IMR-90 (cell line): ENCODE data around the gene WDR1. TPM values are rescaled to one million over a fixed set of nuclear protein-coding genes. Genes with fewer than 3 reads are reported as not detected.

ENCODE experiments used
- ATAC-seq: fragments of 200-7000 bp; cut with Tn5 transposase; 2 replicates; pipeline ENCODE4 v1.9.1; 2020; ENCODE audit warnings: low read depth, mild to moderate bottlenecking, moderate library complexity
- BruUV-seq: library from RNA; stranded (reverse); fragments of 400-500 nt; replicated peaks from 2 replicates; lab custom pipeline; 2021; lab: Mats Ljungman, UMichigan
- CTCF ChIA-PET: fragments of 300-600 bp; formaldehyde crosslinking; extraction: SDS; loops from one replicate; lab custom pipeline; 2021; ENCODE audit warnings: antibody characterized with exemption; lab: Yijun Ruan, JAX
- POLR2A ChIA-PET: fragments of 300-600 bp; sonication (Branson Sonifier 250); formaldehyde crosslinking; loops from one replicate; lab custom pipeline; 2022; ENCODE audit warnings: antibody characterized with exemption; ENCODE audit not compliant: unreplicated experiment; lab: Charles Lee
- DNase-seq: peaks from one replicate; pipeline ENCODE4 v3.0.0; 2013
- H2AFZ ChIP-seq: replicated peaks from 2 replicates; pipeline ENCODE3; 2013; ENCODE audit warnings: low read length, mild to moderate bottlenecking; ENCODE audit not compliant: poor library complexity
- H2AK5ac ChIP-seq: 2 replicates; pipeline ENCODE4 v1.6.1; 2013; ENCODE audit warnings: low read depth, low read length, inconsistent platforms
- H2AK9ac ChIP-seq: replicated peaks from 2 replicates; pipeline ENCODE3; 2013; ENCODE audit warnings: mild to moderate bottlenecking, low read depth, low read length, moderate library complexity; ENCODE audit not compliant: poor library complexity
- H2BK120ac ChIP-seq: 2 replicates; pipeline ENCODE4 v1.6.1; 2013; ENCODE audit warnings: low read depth, low read length, inconsistent platforms
- H2BK15ac ChIP-seq: 3 replicates; pipeline ENCODE4 v1.6.1; 2013; ENCODE audit warnings: low read depth, low read length, inconsistent platforms
- H2BK20ac ChIP-seq: 2 replicates; pipeline ENCODE4 v1.6.1; 2013; ENCODE audit warnings: low read depth, mild to moderate bottlenecking, inconsistent platforms, low read length, moderate library complexity
- H2BK5ac ChIP-seq: 2 replicates; pipeline ENCODE4 v1.6.1; 2013; ENCODE audit warnings: mild to moderate bottlenecking, low read depth, low read length, inconsistent platforms; ENCODE audit not compliant: poor library complexity, severe bottlenecking
- H3K14ac ChIP-seq: replicated peaks from 2 replicates; pipeline ENCODE4 v1.6.1; 2013; ENCODE audit warnings: low read depth, low read length, inconsistent platforms
- H3K18ac ChIP-seq: 2 replicates; pipeline ENCODE4 v1.6.1; 2013; ENCODE audit warnings: low read depth, low read length, control low read depth
- H3K23ac ChIP-seq: 2 replicates; pipeline ENCODE4 v1.6.1; 2013; ENCODE audit warnings: low read depth, low read length, inconsistent platforms
- H3K27ac ChIP-seq: 2 replicates; pipeline ENCODE4 v1.5.1; 2013; ENCODE audit warnings: mild to moderate bottlenecking, control low read depth, low read length; ENCODE audit not compliant: insufficient read depth
- H3K27me3 ChIP-seq: 2 replicates; pipeline ENCODE4 v1.6.1; 2013; ENCODE audit warnings: low read length; ENCODE audit not compliant: control insufficient read depth, insufficient read depth
- H3K36me3 ChIP-seq: 2 replicates; pipeline ENCODE4 v1.6.1; 2013; ENCODE audit warnings: low read length, mixed read lengths; ENCODE audit not compliant: control insufficient read depth, insufficient read depth
- H3K4ac ChIP-seq: 2 replicates; pipeline ENCODE4 v1.6.1; 2013; ENCODE audit warnings: low read depth, low read length, inconsistent platforms
- H3K4me1 ChIP-seq: 2 replicates; pipeline ENCODE4 v1.6.1; 2013; ENCODE audit warnings: low read length, mixed read lengths; ENCODE audit not compliant: control insufficient read depth, insufficient read depth
- H3K4me2 ChIP-seq: 2 replicates; pipeline ENCODE4 v1.6.1; 2013; ENCODE audit warnings: low read depth, mild to moderate bottlenecking, control low read depth, low read length, moderate library complexity
- H3K4me3 ChIP-seq: 2 replicates; pipeline ENCODE4 v1.5.1; 2013; ENCODE audit warnings: low read depth, mild to moderate bottlenecking, control low read depth, low read length, moderate library complexity; ENCODE audit not compliant: insufficient read depth
- H3K56ac ChIP-seq: 2 replicates; pipeline ENCODE4 v1.6.1; 2013; ENCODE audit warnings: low read length, inconsistent platforms; ENCODE audit not compliant: insufficient read depth; ENCODE audit errors: extremely low read depth
- H3K79me1 ChIP-seq, 2 experiments: 2 replicates each; pipeline ENCODE4 v1.6.1; 2013; ENCODE audit warnings: low read length in 2 of 2, inconsistent platforms in 1 of 2, low read depth in 1 of 2
- H3K9ac ChIP-seq: 2 replicates; pipeline ENCODE4 v1.6.1; 2013; ENCODE audit warnings: low read depth, low read length, control low read depth
- H3K9me1 ChIP-seq: 2 replicates; pipeline ENCODE4 v1.6.1; 2013; ENCODE audit warnings: low read length, inconsistent platforms; ENCODE audit not compliant: insufficient read depth
- H3K9me3 ChIP-seq: 2 replicates; pipeline ENCODE4 v1.6.1; 2013; ENCODE audit warnings: low read length; ENCODE audit not compliant: control insufficient read depth, insufficient read depth
- H4K20me1 ChIP-seq: 2 replicates; pipeline ENCODE4 v1.6.1; 2013; ENCODE audit warnings: low read length, inconsistent platforms; ENCODE audit not compliant: insufficient read depth
- H4K5ac ChIP-seq: 2 replicates; pipeline ENCODE4 v1.6.1; 2013; ENCODE audit warnings: mild to moderate bottlenecking, low read depth, low read length, control low read depth
- H4K8ac ChIP-seq, 2 experiments: 2 replicates each; pipeline ENCODE4 v1.6.1; 2013; ENCODE audit warnings: low read depth in 2 of 2, low read length in 2 of 2, control low read depth in 1 of 2, inconsistent platforms in 1 of 2
- H4K91ac ChIP-seq: 2 replicates; pipeline ENCODE4 v1.6.1; 2013; ENCODE audit warnings: low read depth, low read length, inconsistent platforms; ENCODE audit not compliant: insufficient read depth
- CEBPB ChIP-seq: IDR thresholded peaks from 2 replicates; pipeline ENCODE4 v1.6.1; 2012; ENCODE audit warnings: low read depth, low read length, improper control_type of control experiment
- MAFK ChIP-seq: IDR thresholded peaks from 2 replicates; pipeline ENCODE4 v1.6.1; 2012; ENCODE audit warnings: low read depth, low read length, improper control_type of control experiment
- NFE2L2 ChIP-seq: fragments of 150-350 bp; IDR thresholded peaks from 2 replicates; pipeline ENCODE4 v1.6.1; 2016; ENCODE audit warnings: low read depth, mild to moderate bottlenecking, low read length
- RAD21 ChIP-seq: IDR thresholded peaks from 2 replicates; pipeline ENCODE4 v1.6.1; 2012; ENCODE audit warnings: low read length, improper control_type of control experiment
- RCOR1 ChIP-seq: IDR thresholded peaks from 2 replicates; pipeline ENCODE4 v1.6.1; 2012; ENCODE audit warnings: mild to moderate bottlenecking, low read length, improper control_type of control experiment; ENCODE audit not compliant: insufficient replicate concordance
- WGBS, 2 experiments: methylation state at CpG; one replicate each; pipeline versions ENCODE4 v1.1.5 to v1.1.7; 2013; ENCODE audit warnings: missing lambda C conversion rate in 2 of 2; ENCODE audit not compliant: insufficient read length in 1 of 2; ENCODE audit errors: extremely low coverage in 2 of 2; 5-methylcytosine and 5-hydroxymethylcytosine counted together
- dilution Hi-C: fragments of 300-500 bp; cut with HindIII; formaldehyde crosslinking; loops from one replicate; pipeline ENCODE4 v1.14.3; 2018; ENCODE audit warnings: low sequenced_read_pairs; ENCODE audit not compliant: unreplicated experiment
- in situ Hi-C: fragments of 300-500 bp; cut with MboI; formaldehyde crosslinking; loops from 3 replicates; pipeline ENCODE4 v1.14.3; 2019; ENCODE audit warnings: low sequenced_read_pairs, inconsistent platforms, mixed read lengths
- intact Hi-C: fragments of 100-400 bp; cut with micrococcal nuclease; formaldehyde crosslinking; loops from 2 replicates; pipeline ENCODE4 v1.10.0; 2022
- polyA plus RNA-seq, 3 experiments: library from polyadenylated mRNA; depleted of rRNA; stranded (reverse); fragments of >200 nt; gene quantifications; 2 replicates each; pipeline ENCODE4 v1.2.3, GENCODE V29; 2012; ENCODE audit warnings: low replicate concordance in 1 of 3
- total RNA-seq: library from RNA; depleted of rRNA; stranded (reverse); fragments of >200 nt; gene quantifications from 2 replicates; pipeline ENCODE4 v1.2.3, GENCODE V29; 2012

WDR1 gene
- total and polyA plus RNA-seq, 2 of the 4 experiments (the other 2 are of a cell fraction), result 725 to 992 TPM

DNA sequence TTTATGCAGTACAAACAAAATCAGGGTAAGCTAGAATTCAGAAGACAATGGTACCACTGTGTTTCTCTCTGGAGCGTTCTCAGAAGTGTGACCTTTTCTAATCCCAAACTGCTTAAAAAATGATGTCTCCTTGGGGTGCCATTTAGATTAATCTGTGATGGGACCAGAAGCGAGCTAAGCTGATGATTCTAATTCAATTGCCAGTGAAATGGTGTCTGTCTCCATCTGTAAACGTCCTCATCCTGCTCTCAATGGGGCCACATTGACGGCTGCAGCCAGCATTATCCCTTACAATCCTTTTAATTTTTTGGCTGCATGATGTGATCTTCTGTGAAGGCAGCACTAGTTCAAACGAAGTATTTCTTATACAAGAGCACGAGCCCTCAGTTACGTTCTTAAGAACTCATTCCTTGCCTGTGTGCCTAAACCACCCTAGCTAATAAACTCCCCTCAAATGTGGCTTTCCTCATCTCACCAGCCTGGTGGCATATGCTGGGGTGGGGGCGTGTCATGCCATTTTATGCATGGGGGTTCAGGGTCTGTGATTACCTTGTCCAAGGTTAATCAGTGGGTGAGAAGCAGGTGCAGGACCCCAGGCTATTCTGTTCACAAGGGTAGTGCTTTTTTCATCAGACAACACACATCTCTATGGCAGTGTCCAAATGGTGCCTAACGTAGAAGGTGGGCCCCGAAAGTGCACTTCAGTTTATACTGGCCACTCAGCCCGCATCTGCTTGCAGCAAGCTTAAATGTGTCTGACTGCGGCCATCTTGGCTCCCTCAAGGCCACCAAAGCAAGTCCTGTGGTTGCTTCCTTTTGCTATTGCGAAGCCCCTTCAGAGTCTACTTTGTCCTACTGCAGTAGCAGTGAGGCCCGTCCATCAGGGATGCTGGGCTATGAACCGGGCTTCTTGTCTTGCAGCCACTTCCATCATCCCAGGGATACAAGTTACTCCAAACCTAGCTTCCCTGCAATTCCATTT is 49.6 kb downstream of the WDR1 start (continued):
- TF ChIP-seq CEBPB, result no peak

DNA sequence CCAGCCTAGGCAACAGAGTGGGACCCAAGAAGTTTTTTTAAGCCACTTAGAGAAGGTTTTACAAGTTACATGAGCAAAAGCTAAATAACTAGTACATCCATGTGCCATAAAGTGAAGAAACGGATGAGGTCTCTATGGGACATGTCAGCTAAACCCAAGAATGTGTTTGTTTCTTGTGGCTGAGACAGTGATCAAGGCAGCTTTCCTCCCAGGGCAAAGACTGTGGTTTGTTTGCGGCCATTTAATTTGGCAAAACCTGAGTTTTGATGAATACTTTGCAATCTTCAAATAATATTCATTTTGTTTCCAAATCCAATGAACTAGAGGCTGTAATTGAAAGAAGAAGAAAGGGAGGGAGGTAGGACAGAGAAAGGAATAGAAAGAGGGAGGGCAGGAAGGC is 50.4 kb downstream of the WDR1 start:
- Histone ChIP-seq H2AK9ac (no peak overlapping the region), H2AK5ac (no peak overlapping the region), H4K20me1 (no peaks in the 10 kb centered on the region), H3K9me1 (no peaks in the 10 kb centered on the region; the same call in 1 of the 2 replicates), H3K18ac (no peak overlapping the region), H3K9ac (no peak overlapping the region), H2BK5ac (no peak overlapping the region), H4K8ac (no peak overlapping the region), H4K91ac (no peak overlapping the region), H2AFZ (no peak overlapping the region), H3K79me1 (peaks cover 0 to 3% of the 10 kb centered on the region in 2 experiments; a peak in 1 of 4 replicates), H3K23ac (no peak overlapping the region), H3K36me3 (peaks cover 20% of the 10 kb centered on the region), H3K4me1 (no peaks in the 10 kb centered on the region; the same call in 1 of the 2 replicates), H3K27me3 (no peaks in the 10 kb centered on the region), H3K56ac (no peak overlapping the region), H4K5ac (no peak overlapping the region), H2BK15ac (no peak overlapping the region), H3K14ac (no peak overlapping the region), H3K27ac (no peak overlapping the region), H3K4me3 (no peak overlapping the region), H3K4me2 (no peak overlapping the region), H3K4ac (no peak overlapping the region), H3K9me3 (no peaks in the 10 kb centered on the region), H2BK120ac (no peak overlapping the region), H2BK20ac (no peak overlapping the region)
- BruUV-seq, result no TSS peak
- ChIA-PET POLR2A (no interaction called here), CTCF (no interaction called here)
- WGBS, 2 experiments, result no CpG with 5 or more reads among the region's 2 CpGs
- intact Hi-C loops, result no loop called here
- dilution Hi-C loops, result no loop called here
- ATAC-seq (no peak), DNase-seq (no peak)
- TF ChIP-seq NFE2L2 (no peak), CEBPB (no peak), MAFK (no peak), RCOR1 (no peak), RAD21 (no peak)
- in situ Hi-C loops, result no loop called here
